H9 (cell line): ENCODE data around the gene CTF1. TPM values are rescaled to one million over a fixed set of nuclear protein-coding genes. Genes with fewer than 3 reads are reported as not detected.

Experiments used
- DNase-seq: peaks from one replicate; pipeline ENCODE4 v3.0.0-alpha.2; 2017
- H2AFZ ChIP-seq: one replicate; pipeline ENCODE4 v1.6.1; 2013; ENCODE audit warnings: mild to moderate bottlenecking, low read length, control low read depth, moderate library complexity
- H2AK5ac ChIP-seq: 2 replicates; pipeline ENCODE4 v1.6.1; 2013; ENCODE audit warnings: low read length, control low read depth, mixed read lengths; ENCODE audit not compliant: insufficient read length
- H2BK120ac ChIP-seq: one replicate; pipeline ENCODE4 v1.6.1; 2013; ENCODE audit warnings: low read depth, mild to moderate bottlenecking, low read length, control low read depth, inconsistent platforms; ENCODE audit not compliant: poor library complexity, severe bottlenecking
- H2BK12ac ChIP-seq: 2 replicates; pipeline ENCODE4 v1.6.1; 2013; ENCODE audit warnings: low read length, control low read depth, mixed read lengths, low read depth; ENCODE audit not compliant: insufficient read length
- H2BK15ac ChIP-seq: 2 replicates; pipeline ENCODE4 v1.6.1; 2013; ENCODE audit warnings: low read depth, low read length, control low read depth
- H2BK20ac ChIP-seq: one replicate; pipeline ENCODE4 v1.6.1; 2013; ENCODE audit warnings: low read depth, mild to moderate bottlenecking, low read length, control low read depth, inconsistent platforms; ENCODE audit not compliant: poor library complexity, severe bottlenecking
- H2BK5ac ChIP-seq: 2 replicates; pipeline ENCODE4 v1.6.1; 2013; ENCODE audit warnings: low read length, control low read depth, mixed read lengths; ENCODE audit not compliant: insufficient read length
- H3K14ac ChIP-seq: 2 replicates; pipeline ENCODE4 v1.6.1; 2013; ENCODE audit warnings: low read length, control low read depth; ENCODE audit not compliant: insufficient read depth
- H3K18ac ChIP-seq: 2 replicates; pipeline ENCODE4 v1.6.1; 2013; ENCODE audit warnings: low read depth, mild to moderate bottlenecking, mixed read lengths, low read length, control low read depth; ENCODE audit not compliant: insufficient read length
- H3K23ac ChIP-seq: 2 replicates; pipeline ENCODE4 v1.6.1; 2013; ENCODE audit warnings: low read length, control low read depth, mixed read lengths, low read depth; ENCODE audit not compliant: insufficient read length
- H3K23me2 ChIP-seq: 2 replicates; pipeline ENCODE4 v1.6.1; 2013; ENCODE audit warnings: low read depth, mild to moderate bottlenecking, mixed read lengths, low read length, control low read depth; ENCODE audit not compliant: insufficient read length, poor library complexity, severe bottlenecking
- H3K27ac ChIP-seq: 2 replicates; pipeline ENCODE4 v1.5.1; 2013; ENCODE audit warnings: low read length, control low read depth, mixed read lengths, low read depth; ENCODE audit not compliant: insufficient read length
- H3K27me3 ChIP-seq: 2 replicates; pipeline ENCODE4 v1.6.1; 2013; ENCODE audit warnings: low read length, control low read depth, inconsistent platforms; ENCODE audit not compliant: insufficient read depth
- H3K4ac ChIP-seq: 2 replicates; pipeline ENCODE4 v1.6.1; 2013; ENCODE audit warnings: low read depth, mild to moderate bottlenecking, control low read depth, inconsistent platforms, low read length, moderate library complexity
- H3K4me1 ChIP-seq: 2 replicates; pipeline ENCODE4 v1.6.1; 2013; ENCODE audit warnings: low read length, control low read depth, inconsistent platforms; ENCODE audit not compliant: insufficient read depth
- H3K4me2 ChIP-seq: 2 replicates; pipeline ENCODE4 v1.6.1; 2013; ENCODE audit warnings: low read length, control low read depth, mixed read lengths; ENCODE audit not compliant: insufficient read length, insufficient read depth
- H3K56ac ChIP-seq: 2 replicates; pipeline ENCODE4 v1.6.1; 2013; ENCODE audit warnings: low read depth, mild to moderate bottlenecking, mixed read lengths, low read length, control low read depth; ENCODE audit not compliant: insufficient read length
- H3K79me1 ChIP-seq: 2 replicates; pipeline ENCODE4 v1.6.1; 2013; ENCODE audit warnings: low read depth, mild to moderate bottlenecking, moderate library complexity, low read length, control low read depth, inconsistent platforms; ENCODE audit not compliant: insufficient read depth, poor library complexity, severe bottlenecking
- H3K79me2 ChIP-seq: 2 replicates; pipeline ENCODE4 v1.6.1; 2013; ENCODE audit warnings: low read length, control low read depth, inconsistent platforms; ENCODE audit not compliant: insufficient read depth
- H3K9ac ChIP-seq: 2 replicates; pipeline ENCODE4 v1.6.1; 2013; ENCODE audit warnings: low read length, control low read depth, mixed read lengths; ENCODE audit not compliant: insufficient read length; ENCODE audit errors: extremely low read depth
- H3K9me3 ChIP-seq: one replicate; pipeline ENCODE4 v1.6.1; 2013; ENCODE audit warnings: low read depth, low read length, inconsistent platforms; ENCODE audit not compliant: control insufficient read depth
- H3T11ph ChIP-seq: one replicate; pipeline ENCODE4 v1.6.1; 2013; ENCODE audit warnings: mild to moderate bottlenecking, low read length, control low read depth, inconsistent platforms
- H4K20me1 ChIP-seq: one replicate; pipeline ENCODE4 v1.6.1; 2013; ENCODE audit not compliant: control insufficient read depth, insufficient read length, insufficient read depth
- H4K5ac ChIP-seq: 2 replicates; pipeline ENCODE4 v1.6.1; 2013; ENCODE audit warnings: low read depth, mild to moderate bottlenecking, mixed read lengths, low read length, control low read depth; ENCODE audit not compliant: insufficient read length
- H4K8ac ChIP-seq: replicated peaks from 2 replicates; pipeline ENCODE4 v1.6.1; 2013; ENCODE audit warnings: low read length, control low read depth, mixed read lengths, low read depth; ENCODE audit not compliant: insufficient read length
- H4K91ac ChIP-seq: 2 replicates; pipeline ENCODE4 v1.6.1; 2013; ENCODE audit warnings: low read depth, mild to moderate bottlenecking, moderate library complexity, mixed read lengths, low read length, control low read depth; ENCODE audit not compliant: insufficient read length
- H3K27ac Mint-ChIP-seq, 3 experiments: 2 replicates in 2 of 3; 3 replicates in 1 of 3; pipeline ENCODE4 v1.8.0; 2020 to 2021; ENCODE audit warnings: mixed read lengths in 3 of 3, mild to moderate bottlenecking in 1 of 3, moderate library complexity in 1 of 3
- H3K27me3 Mint-ChIP-seq: 2 replicates; pipeline ENCODE4 v1.8.0; 2021; ENCODE audit warnings: low read depth, mild to moderate bottlenecking, moderate library complexity, mixed read lengths
- H3K36me3 Mint-ChIP-seq, 3 experiments: 2 replicates in 2 of 3; 3 replicates in 1 of 3; pipeline ENCODE4 v1.8.0; 2020 to 2021; ENCODE audit warnings: low read depth in 3 of 3, mixed read lengths in 3 of 3; ENCODE audit not compliant: insufficient read depth in 1 of 3
- H3K4me1 Mint-ChIP-seq, 2 experiments: 2 replicates each; pipeline ENCODE4 v1.8.0; 2020; ENCODE audit warnings: mixed read lengths in 2 of 2
- H3K4me3 Mint-ChIP-seq, 2 experiments: 2 replicates in 1 of 2; 3 replicates in 1 of 2; pipeline ENCODE4 v1.8.0; 2020 to 2021; ENCODE audit warnings: mild to moderate bottlenecking in 2 of 2, mixed read lengths in 2 of 2, moderate library complexity in 1 of 2
- H3K9me3 Mint-ChIP-seq, 2 experiments: 2 replicates in 1 of 2; 3 replicates in 1 of 2; pipeline ENCODE4 v1.8.0; 2020; ENCODE audit warnings: mild to moderate bottlenecking in 2 of 2, mixed read lengths in 2 of 2, moderate library complexity in 1 of 2
- WGBS: extraction: QIAGEN DNeasy Blood & Tissue Kit; methylation state at CpG from one replicate; pipeline ENCODE4 v1.1.7; 2013; ENCODE audit warnings: missing lambda C conversion rate, low lambda C conversion rate, mixed read lengths; ENCODE audit not compliant: insufficient read length; ENCODE audit errors: extremely low coverage; 5-methylcytosine and 5-hydroxymethylcytosine counted together
- total RNA-seq: library from RNA; stranded (reverse); gene quantifications from 2 replicates; pipeline ENCODE4 v1.2.1, GENCODE V29; 2021
- TF ChIP-seq, protein P1 (sequence below): fragments of 200-600 bp; sonication (generic); conservative IDR thresholded peaks from 3 replicates; pipeline ENCODE4 v1.8.0; 2021; ENCODE audit warnings: antibody characterized with exemption, mild to moderate bottlenecking

Gene CTF1
- total RNA-seq, 1 experiment from 2014 or later: 0.72 TPM

GRCh38 chr16:30947859-30948666 lies 51.6 kb downstream of the CTF1 start:
- DNase-seq: peak; percentile 100
- Histone ChIP-seq H3K14ac (peak overlapping the region; percentile 4), H2AK5ac (no peak overlapping the region), H3K23ac (no peak overlapping the region), H3K79me1 (no peaks in the 10 kb centered on the region), H3K56ac (no peak overlapping the region), H3K4me1 (no peaks in the 10 kb centered on the region), H2BK20ac (no peak overlapping the region), H4K91ac (no peak overlapping the region), H3K4me2 (peak overlapping the region; percentile 71), H2BK15ac (no peak overlapping the region), H3K27me3 (no peaks in the 10 kb centered on the region), H4K20me1 (no peaks in the 10 kb centered on the region), H3K9me3 (no peaks in the 10 kb centered on the region), H2BK120ac (no peak overlapping the region), H3K4ac (no peak overlapping the region), H3K23me2 (peaks cover 11% of the 10 kb centered on the region), H2AFZ (no peak overlapping the region), H3K9ac (no peak overlapping the region), H4K5ac (no peak overlapping the region), H3K27ac (no peak overlapping the region), H4K8ac (no peak overlapping the region), H2BK12ac (no peak overlapping the region), H3K18ac (peak overlapping the region; percentile 2), H2BK5ac (no peak overlapping the region), H3T11ph (no peak overlapping the region), H3K79me2 (no peaks in the 10 kb centered on the region)
- no CpG with 5 or more reads among the region's 44 CpGs for WGBS
- H3K27ac Mint-ChIP-seq: peak overlapping the region; percentile 94 to 98 (median 97); a peak in 6 of 7 replicates
- H3K4me3 Mint-ChIP-seq: peak overlapping the region; percentile 79 to 87
- no peaks in the 10 kb centered on the region for H3K27me3 Mint-ChIP-seq
- H3K9me3 Mint-ChIP-seq: no peaks in the 10 kb centered on the region; a peak in 1 of 5 replicates
- H3K36me3 Mint-ChIP-seq: peaks cover 15 to 33% (median 24%) of the 10 kb centered on the region in 3 experiments; a peak in 6 of 7 replicates
- TF ChIP-seq, protein P1, sequence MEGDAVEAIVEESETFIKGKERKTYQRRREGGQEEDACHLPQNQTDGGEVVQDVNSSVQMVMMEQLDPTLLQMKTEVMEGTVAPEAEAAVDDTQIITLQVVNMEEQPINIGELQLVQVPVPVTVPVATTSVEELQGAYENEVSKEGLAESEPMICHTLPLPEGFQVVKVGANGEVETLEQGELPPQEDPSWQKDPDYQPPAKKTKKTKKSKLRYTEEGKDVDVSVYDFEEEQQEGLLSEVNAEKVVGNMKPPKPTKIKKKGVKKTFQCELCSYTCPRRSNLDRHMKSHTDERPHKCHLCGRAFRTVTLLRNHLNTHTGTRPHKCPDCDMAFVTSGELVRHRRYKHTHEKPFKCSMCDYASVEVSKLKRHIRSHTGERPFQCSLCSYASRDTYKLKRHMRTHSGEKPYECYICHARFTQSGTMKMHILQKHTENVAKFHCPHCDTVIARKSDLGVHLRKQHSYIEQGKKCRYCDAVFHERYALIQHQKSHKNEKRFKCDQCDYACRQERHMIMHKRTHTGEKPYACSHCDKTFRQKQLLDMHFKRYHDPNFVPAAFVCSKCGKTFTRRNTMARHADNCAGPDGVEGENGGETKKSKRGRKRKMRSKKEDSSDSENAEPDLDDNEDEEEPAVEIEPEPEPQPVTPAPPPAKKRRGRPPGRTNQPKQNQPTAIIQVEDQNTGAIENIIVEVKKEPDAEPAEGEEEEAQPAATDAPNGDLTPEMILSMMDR: peak; percentile 34; the same call in 2 of the 3 replicates
- peaks cover 23% of the 10 kb centered on the region in 2 experiments for H3K4me1 Mint-ChIP-seq
